NCI-H2029 (cell line): ENCODE measurements around the gene LHFPL5.

Experiments used
- DNase-seq: peaks from one replicate; lab custom pipeline; 2025; lab: John Stamatoyannopoulos, UW

LHFPL5 gene

DNA sequence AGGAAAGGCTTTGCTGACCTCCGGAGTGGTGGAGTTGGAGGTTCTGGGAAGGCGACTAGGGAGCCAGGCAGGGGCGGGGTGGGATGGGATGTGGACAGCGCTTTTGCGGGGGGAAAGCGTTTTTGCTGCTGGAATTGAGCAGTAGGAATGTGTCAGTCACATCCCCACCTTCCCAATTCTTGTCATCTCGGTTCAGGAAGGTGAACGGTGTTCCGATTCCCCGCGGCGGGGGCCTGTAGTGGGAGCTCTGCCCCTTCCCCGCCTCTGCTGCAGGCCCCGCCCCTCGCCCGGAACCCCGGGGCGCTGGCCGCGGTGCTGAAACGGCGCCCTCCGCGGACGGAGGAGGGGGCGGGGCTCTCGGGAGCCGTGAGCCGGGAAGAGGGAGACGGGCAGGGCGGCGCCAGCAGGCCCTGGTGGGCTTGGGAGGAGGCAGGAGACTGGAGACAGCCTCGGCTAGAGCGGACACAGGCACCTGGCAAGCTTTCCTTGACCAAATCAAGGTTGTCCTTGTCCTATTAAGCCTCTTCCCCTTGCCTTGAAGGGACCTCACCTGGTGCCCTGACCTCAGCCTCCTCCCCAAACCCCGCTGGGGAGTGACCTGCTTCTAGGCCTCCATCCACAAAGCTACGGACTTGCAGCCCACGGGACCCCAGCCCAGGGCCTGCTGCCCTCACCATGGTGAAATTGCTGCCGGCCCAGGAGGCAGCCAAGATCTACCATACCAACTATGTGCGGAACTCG, at the start of gene LHFPL5:
Gene LHFPL5 (plus strand): TSS at position 357 of the 741 bp plus-strand sequence. CDS start 319 bp downstream, at position 676.
- DNase-seq, result no peak

DNA sequence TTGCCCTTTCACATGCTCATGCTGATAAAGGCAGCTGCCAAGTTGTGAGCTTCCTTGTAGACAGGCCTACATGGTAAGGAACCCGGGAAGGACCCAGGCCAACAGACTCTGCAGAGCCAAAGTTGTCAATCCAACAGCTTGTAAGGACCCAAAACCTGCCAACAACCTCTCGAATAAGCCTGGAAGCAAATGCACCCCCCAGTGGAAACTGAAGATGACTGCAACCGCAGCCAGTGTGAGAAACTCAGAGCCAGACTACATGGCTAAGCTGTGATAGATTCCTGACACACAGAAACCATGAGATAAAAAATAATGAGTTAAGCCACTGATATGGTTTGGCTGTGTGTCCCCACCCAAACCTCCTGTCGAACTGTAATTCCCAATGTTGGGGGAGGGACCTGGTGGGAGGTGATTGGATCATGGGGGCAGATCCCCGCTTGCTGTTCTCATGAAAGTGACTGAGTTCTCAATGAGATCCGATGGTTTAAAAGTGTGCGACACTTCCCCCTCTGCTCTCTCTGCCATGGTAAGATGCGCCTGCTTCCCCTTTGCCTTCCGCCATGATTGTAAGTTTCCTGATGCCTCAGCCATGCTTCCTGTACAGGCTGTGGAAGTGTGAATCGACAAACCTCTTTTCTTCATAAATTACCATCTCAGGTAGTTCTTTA, 47.6 kb upstream of the LHFPL5 start:
- no peak for DNase-seq

DNA sequence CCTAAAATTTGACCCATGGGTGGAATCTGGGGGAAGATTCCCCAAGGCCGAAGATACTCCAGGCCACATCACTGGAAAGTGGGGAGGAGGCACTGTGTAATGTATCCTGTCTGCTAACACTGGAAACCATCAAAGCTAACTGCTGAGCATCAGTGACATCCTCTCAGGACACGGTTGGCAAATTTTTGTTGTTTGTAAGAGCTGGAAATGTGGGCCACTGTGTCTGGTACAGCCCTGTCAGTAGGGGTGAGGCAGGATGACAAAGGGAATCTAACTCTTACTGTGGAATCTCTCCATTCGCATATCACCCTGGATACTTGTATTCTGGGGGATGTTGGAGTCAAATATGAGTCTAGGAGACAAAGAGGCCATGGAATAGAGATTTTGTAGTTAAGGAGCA, 45.7 kb upstream of the LHFPL5 start:
- DNase-seq, result no peak

DNA sequence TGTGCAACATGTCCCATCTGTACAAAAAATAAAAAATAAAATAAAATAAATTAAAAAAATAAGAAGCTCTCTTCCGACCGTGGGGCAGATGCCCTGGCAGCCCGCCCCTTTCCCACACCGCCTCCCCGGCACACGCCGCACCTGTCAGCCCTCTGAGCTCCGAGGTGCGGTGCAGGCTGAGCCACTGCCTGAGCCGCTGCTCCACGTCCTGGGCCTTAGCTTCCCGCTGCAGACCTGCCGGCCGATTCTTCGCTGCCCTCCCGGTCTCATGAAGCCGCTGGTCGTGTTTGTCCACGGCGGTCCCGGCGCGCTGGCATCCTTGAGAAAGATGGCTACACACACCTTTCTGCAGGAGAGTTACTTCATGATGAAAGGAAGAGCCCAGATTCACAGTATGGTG, 39.4 kb upstream of the LHFPL5 start:
- no peak for DNase-seq

DNA sequence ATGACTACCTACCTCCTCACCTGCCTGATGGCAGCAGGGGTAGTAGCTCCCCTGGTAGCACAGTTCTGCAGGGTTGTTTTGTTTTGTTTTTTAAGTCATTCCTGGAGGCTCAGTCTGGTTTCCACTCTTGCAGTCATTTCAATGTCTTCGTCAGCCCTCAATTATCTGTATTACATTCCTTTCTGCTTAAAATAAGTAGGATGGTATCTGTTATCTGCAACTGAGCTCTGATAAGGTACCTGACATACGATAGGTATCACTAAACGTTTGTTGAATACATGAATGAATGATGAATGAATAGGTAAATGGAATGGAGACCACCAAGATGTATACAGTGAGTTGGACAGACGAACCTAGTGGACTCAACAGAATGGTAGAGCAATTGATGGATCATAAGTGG, 35.9 kb upstream of the LHFPL5 start:
- no peak for DNase-seq

DNA sequence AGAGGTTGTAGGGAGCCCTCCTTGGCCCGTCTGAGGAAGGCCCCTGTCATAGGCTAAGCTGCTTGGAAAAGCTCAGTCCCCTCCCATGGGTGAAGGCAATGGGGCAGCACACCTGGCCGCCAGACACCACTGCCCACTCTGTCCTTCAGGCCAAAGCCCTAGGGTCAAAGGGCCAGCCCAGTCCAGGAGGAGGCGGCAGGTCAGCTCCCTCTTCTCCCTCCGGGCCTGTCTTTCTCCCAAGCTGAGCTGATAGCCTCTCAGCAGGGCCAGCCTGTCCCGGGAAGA, 33.9 kb upstream of the LHFPL5 start:
- no peak for DNase-seq

DNA sequence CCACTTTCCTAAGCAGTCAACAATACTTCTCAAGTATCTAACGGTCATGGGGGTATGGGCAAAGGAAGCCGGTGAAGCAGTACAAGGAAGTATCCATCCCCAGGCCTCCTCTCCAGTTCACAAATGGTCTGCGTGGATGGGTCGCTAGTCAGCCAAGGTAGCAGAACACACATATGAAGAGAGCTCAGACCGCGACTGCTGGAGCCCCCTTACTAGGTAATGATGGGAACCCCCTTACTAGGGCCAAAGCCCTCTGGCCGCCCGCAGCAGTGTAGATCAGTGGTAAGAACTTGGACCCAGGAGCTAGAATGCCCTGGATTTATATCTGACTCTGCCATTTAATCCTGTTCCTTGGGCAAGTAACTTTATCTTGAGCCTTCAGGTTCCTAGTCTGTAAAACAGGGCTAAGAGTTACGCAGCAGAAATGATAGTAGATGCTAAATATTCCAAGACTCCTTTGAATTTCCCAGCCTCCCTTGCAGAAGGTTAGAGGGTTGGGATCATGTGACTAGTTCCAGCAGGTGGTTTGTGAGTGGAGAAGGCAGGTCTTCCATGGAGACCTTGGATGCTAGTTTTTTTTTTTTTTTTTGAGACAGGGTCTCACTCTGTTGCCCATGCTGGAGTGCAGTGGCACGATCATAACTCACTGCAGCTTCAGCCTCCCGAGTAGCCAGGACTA, 30.9 kb upstream of the LHFPL5 start:
- DNase-seq, result no peak

DNA sequence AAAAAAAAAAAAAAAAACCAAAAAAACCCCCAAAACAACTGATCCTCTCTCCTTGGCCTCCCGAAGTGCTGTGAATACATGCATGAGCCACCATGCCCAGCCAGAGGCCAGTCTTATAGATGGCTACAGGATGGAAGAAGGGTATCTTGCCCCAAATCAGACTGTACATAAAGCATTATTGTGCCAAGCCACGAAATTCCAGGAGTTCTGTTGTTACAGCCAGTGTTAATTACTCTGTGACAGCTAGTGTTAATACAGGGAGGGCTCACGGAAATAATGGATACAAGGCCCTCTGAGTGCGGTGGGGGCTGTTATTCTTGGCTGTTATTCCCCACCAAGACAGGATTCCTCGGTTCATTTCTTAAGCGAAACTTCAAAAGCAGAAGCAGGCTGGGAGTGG, 30.1 kb upstream of the LHFPL5 start:
- DNase-seq, result no peak

DNA sequence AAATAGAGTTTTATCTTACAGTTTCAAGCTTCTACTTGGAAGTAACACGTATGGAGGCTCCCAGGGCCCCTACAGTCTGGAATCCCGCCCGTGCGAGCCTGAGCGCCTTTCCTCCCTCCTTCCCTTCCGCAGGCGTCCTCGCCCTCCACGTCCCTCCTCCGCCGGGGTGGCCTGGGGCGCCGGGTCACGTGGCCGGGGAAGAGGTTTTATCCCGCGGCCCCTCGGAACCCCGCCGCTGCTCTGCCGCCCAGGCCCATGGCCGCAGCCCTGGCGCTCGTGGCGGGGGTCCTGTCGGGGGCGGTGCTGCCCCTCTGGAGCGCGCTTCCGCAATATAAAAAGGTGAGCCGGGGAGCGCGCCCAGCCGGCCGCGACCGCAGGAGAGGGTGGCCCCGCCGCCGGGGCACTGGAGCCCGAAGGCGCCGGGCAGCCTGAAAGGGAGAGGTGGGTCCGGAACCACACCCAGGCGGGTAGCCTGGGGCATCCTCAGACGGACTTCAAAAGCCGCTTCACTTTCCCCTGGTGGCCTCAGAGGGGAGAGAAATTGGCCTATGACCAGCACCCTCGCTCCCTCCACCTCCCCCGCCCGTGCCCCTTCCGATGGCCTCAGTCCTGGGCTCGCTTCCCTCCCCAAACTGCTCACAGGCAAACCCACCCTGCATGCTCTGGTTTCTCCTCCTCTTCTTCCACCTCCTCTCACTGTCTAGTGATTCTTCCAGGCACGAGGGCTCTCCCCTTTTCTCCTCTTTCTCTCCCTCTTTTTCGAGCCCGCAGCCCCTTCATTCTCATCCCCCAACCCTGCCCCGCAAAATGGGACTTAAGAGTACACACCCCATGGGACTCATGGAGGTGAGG, 28.6 kb upstream of the LHFPL5 start, which contains the start of gene CLPSL2:
Gene CLPSL2 (plus strand): TSS at position 235 of the 852 bp plus-strand sequence. CDS start 21 bp downstream, at position 256.
- no peak for DNase-seq

DNA sequence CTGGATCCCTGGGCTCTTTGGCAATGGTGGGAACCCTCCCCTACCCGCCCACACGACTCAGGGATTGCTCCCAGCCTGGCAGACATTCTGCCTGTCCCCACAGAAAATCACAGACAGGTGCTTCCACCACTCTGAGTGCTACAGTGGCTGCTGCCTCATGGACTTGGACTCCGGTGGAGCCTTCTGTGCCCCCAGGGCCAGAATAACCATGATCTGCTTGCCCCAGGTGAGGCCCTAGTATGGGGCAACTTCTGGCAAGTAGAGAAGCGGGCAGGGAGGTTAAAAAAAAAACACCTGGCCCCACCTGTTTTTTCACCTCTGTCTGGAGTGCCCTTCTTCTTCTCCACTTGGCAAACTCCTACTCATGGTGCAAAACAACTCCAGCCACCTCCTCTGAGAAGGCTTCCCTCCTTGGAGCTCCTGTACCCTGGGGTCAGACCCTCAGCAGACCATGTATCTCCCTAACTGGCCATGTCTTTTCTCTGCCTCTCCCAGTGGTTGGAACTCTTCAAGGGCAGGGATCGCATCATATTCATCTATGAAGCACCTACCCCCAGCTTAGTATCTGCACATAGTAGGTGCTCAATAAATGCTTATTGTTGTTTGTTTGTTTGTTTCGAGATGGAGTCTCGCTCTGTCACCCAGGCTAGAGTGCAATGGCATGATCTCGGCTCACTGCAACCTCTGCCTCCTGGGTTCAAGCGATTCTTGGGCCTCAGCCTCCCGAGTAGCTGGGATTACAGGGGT, 27.6 kb upstream of the LHFPL5 start:
- no peak for DNase-seq

DNA sequence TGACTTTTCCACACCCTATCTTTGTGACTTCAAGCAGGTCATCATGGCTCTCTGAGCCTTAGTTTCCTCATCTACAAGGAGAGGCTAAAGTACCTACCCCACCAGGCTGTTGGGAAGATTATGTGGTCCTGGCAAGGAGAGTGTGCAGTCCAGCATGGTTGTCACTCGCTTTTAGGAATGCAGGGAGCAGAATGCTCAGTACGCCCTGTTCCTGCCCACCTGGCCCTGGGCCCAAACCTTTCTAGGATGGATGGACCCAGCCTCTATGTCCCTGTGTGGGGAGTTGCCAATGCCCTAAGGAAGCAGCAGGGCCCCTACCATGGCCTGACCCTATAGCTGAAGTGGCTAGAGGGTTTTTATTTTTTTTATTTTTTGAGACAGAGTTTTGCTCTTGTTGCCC, 26.7 kb upstream of the LHFPL5 start:
- DNase-seq, result no peak

DNA sequence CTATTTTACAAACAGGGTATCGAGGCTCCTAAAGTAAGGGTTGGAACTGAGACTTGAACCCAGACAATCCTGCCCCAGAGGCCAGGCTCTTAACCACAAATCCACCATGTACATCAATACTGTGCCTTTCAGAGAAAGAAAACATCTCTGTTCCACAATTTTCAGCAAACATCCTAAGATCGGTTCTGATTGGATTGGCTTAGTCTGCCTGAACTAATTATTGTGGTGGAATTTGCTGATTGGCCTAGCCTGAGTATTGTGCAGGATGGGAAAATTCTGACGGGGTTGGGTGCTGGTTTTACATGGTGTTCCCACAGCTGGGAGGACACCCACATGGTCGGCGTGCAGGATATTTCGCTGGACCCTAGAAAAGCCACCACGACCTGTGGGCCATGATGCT, 24.4 kb upstream of the LHFPL5 start, which contains the start of gene CLPSL1:
Gene CLPSL1 (plus strand): TSS at position 301 of the 400 bp plus-strand sequence. CDS start 92 bp downstream, at position 393.
- no peak for DNase-seq

DNA sequence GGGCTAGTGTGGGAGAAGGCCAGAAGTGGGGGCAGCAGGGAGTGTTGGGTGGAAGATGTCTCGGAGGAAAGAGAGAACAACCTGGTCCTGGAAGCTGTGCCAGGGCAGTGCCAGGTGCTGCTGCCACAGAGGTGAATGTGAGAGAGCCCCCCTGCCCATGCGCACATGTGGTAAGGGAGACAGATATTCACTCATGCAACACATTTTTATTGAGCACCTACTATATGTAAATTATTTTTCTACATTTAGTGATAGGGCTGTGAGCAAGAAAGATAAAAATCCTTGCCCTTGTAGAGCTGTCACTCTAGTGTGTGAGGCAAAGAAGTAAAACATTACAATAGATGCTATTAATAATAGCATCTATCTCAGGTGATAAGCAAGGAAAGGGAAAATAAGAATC, 23.9 kb upstream of the LHFPL5 start:
- DNase-seq, result no peak

DNA sequence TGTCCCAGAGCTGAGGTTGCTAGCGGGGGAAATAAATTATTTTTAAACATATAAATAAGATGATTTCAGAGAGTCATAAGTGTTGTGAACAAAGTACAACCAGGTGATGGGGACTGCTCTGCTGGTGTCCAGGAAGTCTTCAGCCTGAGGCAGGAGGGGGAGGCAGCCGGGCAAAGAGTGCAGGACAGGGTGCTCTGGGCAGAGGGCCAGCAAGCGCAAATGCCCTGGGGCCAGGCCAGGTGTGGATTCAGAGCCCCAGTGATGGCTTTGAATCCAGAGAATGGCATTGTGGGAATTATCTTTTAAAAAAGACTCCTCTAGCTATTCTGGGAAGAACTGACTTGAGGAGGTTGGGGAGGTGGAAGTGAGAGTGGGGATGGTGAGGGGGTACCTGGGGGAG, 22.7 kb upstream of the LHFPL5 start:
- no peak for DNase-seq

DNA sequence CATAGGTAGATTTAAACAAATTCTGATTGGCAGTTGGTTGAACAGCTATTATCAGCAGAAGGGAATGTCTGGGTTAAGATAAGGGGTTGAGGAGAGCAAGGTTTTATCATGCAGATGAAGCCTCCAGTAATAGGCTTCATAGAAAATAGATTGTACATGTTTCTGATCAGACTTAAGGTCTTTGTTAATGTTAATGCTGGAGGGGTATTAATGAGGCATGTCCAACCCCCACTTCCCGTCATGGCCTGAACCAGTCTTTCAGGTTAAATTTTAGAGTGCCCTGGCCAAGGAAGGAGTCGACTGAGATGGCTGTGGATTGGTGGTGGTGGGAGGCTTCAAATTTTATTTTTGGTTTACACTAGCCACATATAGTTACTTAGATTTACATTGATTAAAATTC, 21.0 kb upstream of the LHFPL5 start:
- DNase-seq, result no peak

DNA sequence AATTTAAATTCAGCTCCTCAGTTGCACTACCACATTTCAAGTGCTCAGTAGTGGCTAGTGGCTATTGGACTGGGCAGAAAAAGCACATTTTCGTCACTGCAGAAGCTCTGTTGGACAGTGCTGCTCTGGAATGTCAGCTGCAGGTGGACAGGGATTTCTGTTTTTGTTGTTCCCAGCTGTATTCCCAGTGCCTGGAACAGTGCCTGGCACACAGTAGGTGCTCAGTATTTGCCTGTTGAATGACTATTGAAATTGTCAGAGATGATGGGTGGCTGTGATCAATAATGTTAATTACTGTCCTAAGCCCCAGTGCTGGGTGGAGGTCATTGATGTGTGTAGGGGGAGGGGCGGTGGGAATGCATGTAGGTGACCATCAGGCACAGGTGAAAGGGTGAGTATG, 18.9 kb upstream of the LHFPL5 start:
- no peak for DNase-seq

DNA sequence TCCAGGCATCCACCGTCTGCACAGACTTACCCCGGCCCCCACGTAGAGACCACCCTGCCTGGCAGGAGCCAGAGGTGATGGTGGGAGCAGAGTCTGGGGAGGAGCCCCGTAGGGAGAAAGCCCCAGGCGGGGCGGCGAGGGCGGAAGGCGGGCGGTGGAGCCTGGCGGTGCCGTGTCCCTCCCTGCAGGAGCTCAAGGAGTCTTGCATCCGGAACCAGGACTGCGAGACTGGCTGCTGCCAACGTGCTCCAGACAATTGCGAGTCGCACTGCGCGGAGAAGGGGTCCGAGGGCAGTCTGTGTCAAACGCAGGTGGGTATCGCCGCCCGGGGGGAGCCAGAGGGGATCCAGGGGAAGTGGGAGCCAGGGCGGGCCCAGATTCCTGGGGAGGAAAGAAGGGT, 18.3 kb upstream of the LHFPL5 start:
- DNase-seq, result no peak

DNA sequence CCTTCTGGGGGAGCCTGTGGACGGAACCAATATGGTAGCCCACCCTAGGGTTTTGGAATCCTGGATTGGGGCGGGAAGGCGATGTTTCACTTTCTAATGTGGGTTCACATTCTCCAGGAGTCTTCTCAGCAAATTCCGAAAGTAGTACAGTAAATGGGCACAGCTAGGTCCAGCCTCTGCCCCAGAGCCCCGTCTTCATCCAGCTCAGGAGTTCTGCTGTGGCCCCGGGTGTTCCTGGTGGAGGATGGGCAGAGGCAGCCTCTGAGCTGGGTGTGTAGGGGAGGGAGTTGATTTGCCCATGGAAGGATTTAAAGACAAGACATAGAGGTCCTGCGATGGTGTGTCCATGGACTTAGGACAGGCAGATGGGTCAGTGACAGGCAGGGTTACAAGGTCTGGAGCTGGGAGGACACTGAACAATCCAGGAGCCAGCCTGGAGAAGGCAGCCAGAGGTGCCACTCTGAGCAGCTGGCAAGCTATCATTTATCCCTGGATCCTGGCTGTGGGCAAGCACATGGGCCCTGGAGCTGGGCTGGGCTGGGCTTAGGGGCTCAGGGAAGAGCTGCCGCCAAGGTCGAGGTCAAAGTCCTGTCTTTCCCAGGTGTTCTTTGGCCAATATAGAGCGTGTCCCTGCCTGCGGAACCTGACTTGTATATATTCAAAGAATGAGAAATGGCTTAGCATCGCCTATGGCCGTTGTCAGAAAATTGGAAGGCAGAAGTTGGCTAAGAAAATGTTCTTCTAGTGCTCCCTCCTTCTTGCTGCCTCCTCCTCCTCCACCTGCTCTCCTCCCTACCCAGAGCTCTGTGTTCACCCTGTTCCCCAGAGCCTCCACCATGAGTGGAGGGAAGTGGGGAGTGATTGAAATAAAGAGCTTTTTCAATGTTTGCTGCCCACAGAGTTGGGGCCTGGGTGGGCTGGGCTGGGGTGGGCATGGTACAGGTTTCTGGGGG, 17.6 kb upstream of the LHFPL5 start:
- DNase-seq, result no peak

DNA sequence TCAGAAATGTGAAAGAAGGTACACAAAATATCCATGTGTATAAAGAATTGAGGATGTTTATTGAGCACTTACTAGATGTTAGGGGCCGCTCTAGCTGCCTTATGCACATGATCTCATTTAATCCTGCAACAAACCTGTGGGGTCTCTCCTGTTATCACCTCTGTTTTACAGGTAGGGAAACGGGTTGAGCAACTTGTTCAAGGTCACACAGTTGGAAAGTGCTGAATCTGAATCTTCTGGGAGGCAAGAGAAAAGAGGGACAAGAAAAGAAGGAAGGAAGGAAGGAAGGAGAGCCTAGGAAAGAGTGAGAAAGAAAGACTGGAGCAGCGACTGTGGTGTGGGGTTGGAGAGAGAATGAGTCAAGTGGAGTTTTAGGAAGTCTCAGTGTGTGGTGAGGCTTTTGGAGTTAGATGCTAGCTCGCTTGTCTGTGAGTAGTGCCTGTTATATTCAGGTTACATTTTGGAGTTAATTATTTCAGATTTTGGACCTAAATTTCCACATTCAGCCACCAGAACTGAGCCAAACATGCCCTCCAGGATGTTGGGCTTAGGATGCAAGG, 16.6 kb upstream of the LHFPL5 start:
- DNase-seq, result no peak

DNA sequence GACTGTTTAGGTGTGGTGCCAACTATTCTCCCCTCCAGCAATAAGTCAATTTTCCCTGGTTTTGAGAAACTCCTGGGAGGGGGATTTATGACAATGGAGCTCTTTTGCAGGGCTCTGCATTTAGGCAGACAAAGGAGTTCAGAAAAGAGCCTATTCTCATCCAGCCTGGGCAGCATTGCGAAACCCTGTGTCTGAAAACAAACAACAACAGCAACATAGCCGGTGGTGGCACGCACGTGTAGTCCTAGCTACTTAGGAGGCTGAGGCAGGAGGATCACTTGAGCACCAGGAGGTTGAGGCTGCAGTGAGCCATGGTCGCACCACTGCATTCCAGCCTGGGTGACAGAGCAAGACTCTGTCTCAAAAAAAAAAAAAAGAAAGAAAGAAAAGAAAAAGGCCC, 14.5 kb upstream of the LHFPL5 start:
- DNase-seq, result no peak
